BLaER1 (cell line): ENCODE data around the gene HSPBP1.
"Not testable (repeated sequence)": the region's sequence is repeated elsewhere in the genome, so short reads cannot be mapped to it uniquely, and the experiment has no call there.

Experiments used
- H3K27ac ChIP-seq: shearing (Covaris generic); formaldehyde crosslinking; 2 replicates; pipeline ENCODE4 v1.8.1; 2022
- H3K27me3 ChIP-seq: shearing (Covaris generic); formaldehyde crosslinking; 2 replicates; pipeline ENCODE4 v1.8.1; 2022
- H3K36me3 ChIP-seq: shearing (Covaris generic); formaldehyde crosslinking; 2 replicates; pipeline ENCODE4 v1.8.1; 2022
- H3K4me1 ChIP-seq: shearing (Covaris generic); formaldehyde crosslinking; 2 replicates; pipeline ENCODE4 v1.8.1; 2022
- H3K4me2 ChIP-seq: shearing (Covaris generic); formaldehyde crosslinking; 2 replicates; pipeline ENCODE4 v1.8.1; 2022
- H3K4me3 ChIP-seq: shearing (Covaris generic); formaldehyde crosslinking; 2 replicates; pipeline ENCODE4 v1.8.1; 2022
- H3K9ac ChIP-seq: shearing (Covaris generic); formaldehyde crosslinking; 2 replicates; pipeline ENCODE4 v1.8.1; 2022
- H3K9me3 ChIP-seq: shearing (Covaris generic); formaldehyde crosslinking; 2 replicates; pipeline ENCODE4 v1.8.1; 2022
- H4K20me1 ChIP-seq: shearing (Covaris generic); formaldehyde crosslinking; 2 replicates; pipeline ENCODE4 v1.8.1; 2022
- Cebpa-rat ChIP-seq: shearing (Covaris generic); IDR thresholded peaks from 2 replicates; pipeline ENCODE4 v1.8.1; 2022

Gene HSPBP1

GRCh38 chr19:55229145-55229788 is 50.6 kb downstream of the HSPBP1 start:
- no peak overlapping the region for H3K9ac ChIP-seq
- H3K36me3 ChIP-seq: peaks cover 94% of the 10 kb centered on the region
- no peaks in the 10 kb centered on the region for H3K4me1 ChIP-seq
- no peaks in the 10 kb centered on the region for H3K27me3 ChIP-seq
- no peak overlapping the region for H3K27ac ChIP-seq
- H3K9me3 ChIP-seq: no peaks in the 10 kb centered on the region
- H4K20me1 ChIP-seq: peaks cover 95% of the 10 kb centered on the region
- H3K4me3 ChIP-seq: no peak overlapping the region
- TF ChIP-seq Cebpa-rat: no peak
- no peak overlapping the region for H3K4me2 ChIP-seq

- Histone ChIP-seq H3K4me2 (no peak within 1 kb of the TSS), H3K9me3 (no peaks in the 10 kb centered on the region), H3K36me3 (peaks cover 94% of the 10 kb centered on the region), H3K27me3 (no peaks in the 10 kb centered on the region), H3K4me3 (no peak within 1 kb of the TSS), H4K20me1 (peaks cover 95% of the 10 kb centered on the region), H3K27ac (no peak within 1 kb of the TSS), H3K4me1 (no peaks in the 10 kb centered on the region), H3K9ac (no peak within 1 kb of the TSS)
- TF ChIP-seq Cebpa-rat: no peak
Observed at GRCh38 chr19:55228403-55229031, 51.4 kb downstream of the HSPBP1 start, which contains the start of gene TMEM86B. Gene TMEM86B (minus strand): TSS chr19:55228763. CDS start chr19:55228741, 22 bp downstream.

DNA sequence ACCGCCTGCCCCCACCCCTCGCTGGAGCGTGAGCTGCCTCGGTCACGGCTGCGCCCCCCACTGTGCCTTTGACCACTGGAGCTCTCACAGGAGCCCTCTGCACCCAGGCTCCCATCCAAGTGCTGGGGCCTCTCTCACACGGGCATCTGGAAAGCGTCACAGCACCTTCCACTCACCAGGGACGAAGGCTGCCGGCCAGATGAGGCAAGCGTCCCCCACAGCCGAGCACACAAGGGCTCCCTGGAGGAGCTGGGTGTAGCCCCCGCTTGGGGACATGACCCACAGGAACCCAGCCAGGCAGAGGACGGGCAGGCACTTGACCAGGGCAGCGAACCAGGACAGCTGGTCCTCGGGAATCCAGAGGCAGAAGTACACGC is 51.9 kb downstream of the HSPBP1 start:
- Histone ChIP-seq H4K20me1 (peaks cover 95% of the 10 kb centered on the region), H3K4me1 (no peaks in the 10 kb centered on the region), H3K36me3 (peaks cover 94% of the 10 kb centered on the region), H3K9ac (no peak overlapping the region), H3K27ac (no peak overlapping the region), H3K4me3 (no peak overlapping the region), H3K4me2 (no peak overlapping the region), H3K27me3 (no peaks in the 10 kb centered on the region), H3K9me3 (no peaks in the 10 kb centered on the region)
- TF ChIP-seq Cebpa-rat: no peak

DNA sequence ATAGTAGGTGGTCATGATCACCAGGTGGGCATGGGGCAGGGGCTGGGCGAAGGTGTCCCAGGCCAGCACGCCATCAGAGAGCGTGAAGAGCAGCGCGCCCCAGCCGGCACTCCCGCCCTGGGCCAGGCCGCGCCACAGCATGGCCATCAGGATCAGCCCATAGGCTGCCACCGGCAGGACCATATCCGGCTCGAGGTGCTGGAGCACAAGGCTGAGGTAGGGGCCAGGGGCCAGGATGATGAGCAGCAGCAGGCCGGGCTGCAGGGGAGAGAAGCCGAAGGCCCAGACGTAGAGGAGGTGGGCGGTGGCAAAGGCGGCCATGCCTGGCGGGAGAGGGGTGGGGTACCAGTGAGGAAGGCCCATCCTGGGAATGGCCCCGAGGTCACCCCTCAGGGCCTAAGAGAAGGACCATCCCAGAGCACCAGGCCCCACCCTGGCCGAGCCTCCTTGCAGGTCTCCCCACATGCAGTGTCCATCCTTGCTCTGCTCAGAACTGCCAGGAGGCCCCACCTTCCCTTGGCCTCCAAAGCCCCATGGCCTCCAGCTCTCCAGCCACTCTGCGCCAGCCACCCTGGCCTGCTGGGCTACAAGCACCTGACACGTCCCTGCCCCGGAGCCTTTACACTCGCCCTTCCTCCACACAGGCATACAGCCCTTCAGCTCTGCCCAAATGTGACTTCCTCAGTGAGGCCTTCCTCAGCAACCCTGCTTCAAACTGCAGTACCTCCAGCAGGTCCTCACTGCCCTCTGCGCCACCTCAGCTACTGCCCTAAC is 52.5 kb downstream of the HSPBP1 start:
- no peak overlapping the region for H3K9ac ChIP-seq
- peaks cover 94% of the 10 kb centered on the region for H3K36me3 ChIP-seq

DNA sequence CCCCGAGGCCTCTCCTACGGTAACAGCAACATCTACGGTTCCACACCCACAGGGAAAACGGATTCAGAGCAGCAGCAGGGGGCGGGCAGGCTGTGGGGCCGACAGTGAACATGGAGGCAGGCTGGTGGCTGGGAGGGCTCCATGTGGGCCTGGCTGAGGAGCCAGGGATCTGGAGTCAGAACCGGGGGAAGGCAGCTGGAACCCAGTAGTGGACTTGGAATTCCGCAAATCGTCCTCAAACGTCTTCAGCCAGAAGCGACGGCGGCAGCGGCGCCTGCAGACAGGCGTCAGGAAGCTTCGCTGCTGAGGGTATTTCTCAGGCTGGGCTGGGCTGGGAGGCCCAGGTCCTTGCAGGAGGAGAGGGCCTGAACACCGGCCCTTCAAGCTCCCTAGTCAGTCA is 53.1 kb downstream of the HSPBP1 start:
- H3K9ac ChIP-seq: no peak overlapping the region
- H3K4me3 ChIP-seq: no peak overlapping the region
- H4K20me1 ChIP-seq: peaks cover 95% of the 10 kb centered on the region
- no peaks in the 10 kb centered on the region for H3K27me3 ChIP-seq
- TF ChIP-seq Cebpa-rat: no peak
- H3K4me1 ChIP-seq: no peaks in the 10 kb centered on the region
- no peaks in the 10 kb centered on the region for H3K9me3 ChIP-seq
- no peak overlapping the region for H3K27ac ChIP-seq
- peaks cover 87% of the 10 kb centered on the region for H3K36me3 ChIP-seq
- H3K4me2 ChIP-seq: no peak overlapping the region

More for the DNA sequence above, 52.5 kb downstream of the HSPBP1 start:
- Histone ChIP-seq H3K4me2 (no peak overlapping the region), H3K4me3 (no peak overlapping the region), H4K20me1 (peaks cover 95% of the 10 kb centered on the region), H3K4me1 (no peaks in the 10 kb centered on the region), H3K9me3 (no peaks in the 10 kb centered on the region), H3K27me3 (no peaks in the 10 kb centered on the region), H3K27ac (no peak overlapping the region)
- no peak for TF ChIP-seq Cebpa-rat

DNA sequence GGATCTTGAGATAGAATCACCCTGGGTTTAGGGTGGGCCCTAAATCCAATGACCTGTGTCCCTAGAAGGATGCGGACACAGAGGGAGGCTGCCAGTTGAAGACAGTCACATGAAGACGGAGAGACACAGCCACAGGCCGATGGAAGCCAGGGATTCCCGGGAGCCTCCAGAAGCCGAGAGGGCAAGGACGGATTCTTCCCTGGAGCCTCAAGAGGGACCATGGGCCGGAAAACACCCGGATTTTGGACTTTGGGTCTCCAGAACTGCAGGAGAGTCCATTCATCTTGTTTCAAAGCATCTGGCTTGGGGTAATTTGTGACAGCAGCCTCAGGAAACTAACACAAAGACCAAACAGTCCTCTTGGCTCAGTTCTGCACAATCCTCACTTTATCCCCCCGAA is 53.6 kb downstream of the HSPBP1 start:
- Histone ChIP-seq H3K9ac (no peak overlapping the region), H3K36me3 (peaks cover 82% of the 10 kb centered on the region), H3K27me3 (no peaks in the 10 kb centered on the region)

GRCh38 chr19:55225415-55225958 is 54.4 kb downstream of the HSPBP1 start:
- no peaks in the 10 kb centered on the region for H3K9me3 ChIP-seq
- H4K20me1 ChIP-seq: peaks cover 96% of the 10 kb centered on the region
- H3K27ac ChIP-seq: no peak overlapping the region
- no peaks in the 10 kb centered on the region for H3K4me1 ChIP-seq
- no peak overlapping the region for H3K4me3 ChIP-seq
- H3K27me3 ChIP-seq: no peaks in the 10 kb centered on the region
- H3K4me2 ChIP-seq: no peak overlapping the region
- no peak for TF ChIP-seq Cebpa-rat
- H3K36me3 ChIP-seq: peaks cover 75% of the 10 kb centered on the region
- H3K9ac ChIP-seq: no peak overlapping the region

More for the DNA sequence above, 53.6 kb downstream of the HSPBP1 start:
- Histone ChIP-seq H3K9me3 (no peaks in the 10 kb centered on the region), H3K4me2 (no peak overlapping the region), H3K4me3 (no peak overlapping the region), H3K4me1 (no peaks in the 10 kb centered on the region), H4K20me1 (peaks cover 95% of the 10 kb centered on the region), H3K27ac (no peak overlapping the region)
- no peak for TF ChIP-seq Cebpa-rat

GRCh38 chr19:55224679-55225414 is 55.1 kb downstream of the HSPBP1 start:
- H4K20me1 ChIP-seq: peaks cover 96% of the 10 kb centered on the region
- peaks cover 69% of the 10 kb centered on the region for H3K36me3 ChIP-seq
- H3K9ac ChIP-seq, H3K4me3 ChIP-seq, H3K27ac ChIP-seq, H3K27me3 ChIP-seq, H3K9me3 ChIP-seq, H3K4me2 ChIP-seq, H3K4me1 ChIP-seq: not testable (repeated sequence)

DNA sequence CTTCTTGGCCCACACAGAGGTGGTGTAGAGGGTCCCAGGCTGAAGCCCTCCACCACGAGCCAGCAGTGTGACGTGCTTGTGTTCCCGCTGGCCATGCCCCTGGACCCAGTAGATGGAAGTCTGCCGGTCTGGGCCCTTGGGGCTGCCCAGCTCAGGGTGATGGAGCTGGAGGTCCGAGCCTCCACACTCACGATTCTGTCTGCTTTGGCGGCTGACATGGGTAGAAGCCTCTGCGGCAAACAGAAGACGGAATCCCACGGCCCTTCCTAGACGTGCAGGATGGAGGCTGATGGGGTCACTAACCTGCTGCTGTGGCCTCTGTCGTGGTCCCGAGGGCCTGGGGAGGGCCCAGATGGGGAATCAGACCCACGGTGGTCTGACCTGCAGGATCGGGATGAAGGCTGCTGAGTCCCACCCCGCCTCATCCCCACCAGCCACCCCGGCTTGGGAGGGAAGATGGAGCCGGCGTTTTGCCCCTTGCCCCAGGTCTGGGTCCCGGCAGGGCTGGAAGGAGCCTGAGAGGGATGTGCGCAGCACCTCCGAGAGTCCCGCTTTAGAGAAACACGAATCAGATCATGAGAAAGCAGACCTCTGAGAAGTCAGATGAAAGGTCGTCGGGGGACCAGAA is 55.8 kb downstream of the HSPBP1 start:
- Histone ChIP-seq H3K9me3 (no peaks in the 10 kb centered on the region), H4K20me1 (peaks cover 96% of the 10 kb centered on the region), H3K27me3 (no peaks in the 10 kb centered on the region), H3K9ac (no peak overlapping the region), H3K4me3 (no peak overlapping the region), H3K4me2 (no peak overlapping the region), H3K36me3 (peaks cover 62% of the 10 kb centered on the region), H3K27ac (no peak overlapping the region), H3K4me1 (no peaks in the 10 kb centered on the region)
- no peak for TF ChIP-seq Cebpa-rat
